CD4-positive, alpha-beta T cell treated with Interleukin-15 for 1 hour (primary cell): ENCODE data around the gene PRSS56.

Experiments
- DNase-seq: peaks from one replicate; pipeline ENCODE4 v3.0.0-alpha.2; 2020

Gene PRSS56

GRCh38 chr2:232486558-232487384, 33.4 kb upstream of the PRSS56 start:
- DNase-seq: peak; percentile 12

DNA sequence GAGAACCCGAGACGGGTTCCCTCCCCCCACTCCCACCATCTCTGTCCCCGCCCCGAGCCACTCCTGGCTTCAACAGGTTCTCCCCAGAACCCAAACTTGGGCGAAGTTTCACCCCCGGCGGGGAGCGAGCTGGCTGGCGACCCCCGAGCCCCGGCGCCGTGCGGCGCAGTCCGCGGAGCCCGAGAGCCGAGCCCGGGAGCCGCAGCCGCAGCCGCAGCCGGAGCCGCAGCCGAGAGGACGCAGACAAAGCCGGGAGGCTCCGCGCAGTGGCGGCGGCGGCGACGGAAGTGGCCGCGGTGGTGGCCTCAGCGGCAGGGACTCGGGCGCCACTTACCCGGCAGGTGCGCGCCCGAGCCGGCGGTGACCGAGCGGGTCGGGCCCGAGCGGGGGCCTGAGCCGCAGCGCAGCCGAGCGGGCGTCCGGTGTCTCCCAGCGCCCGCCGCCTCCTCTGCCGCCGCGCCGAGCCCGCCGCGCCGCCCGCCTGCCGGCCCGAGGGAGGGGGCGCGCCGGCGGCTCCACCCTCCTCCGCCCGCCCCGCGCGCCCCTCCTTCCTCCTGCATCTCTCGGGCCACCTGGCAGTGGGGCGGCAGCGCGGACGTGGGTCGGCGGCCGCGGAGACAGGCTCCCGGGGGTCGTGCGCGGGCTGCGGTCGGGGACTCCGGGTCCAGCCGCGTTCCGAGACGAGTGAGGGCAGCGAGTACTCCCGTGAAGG, 32.6 kb upstream of the PRSS56 start, which contains the start of gene ECEL1:
Gene ECEL1, minus strand, starts transcription at position 450 of the 712 bp plus-strand sequence. CDS start 1,181 bp downstream, outside the sequence.
- no peak for DNase-seq

DNA sequence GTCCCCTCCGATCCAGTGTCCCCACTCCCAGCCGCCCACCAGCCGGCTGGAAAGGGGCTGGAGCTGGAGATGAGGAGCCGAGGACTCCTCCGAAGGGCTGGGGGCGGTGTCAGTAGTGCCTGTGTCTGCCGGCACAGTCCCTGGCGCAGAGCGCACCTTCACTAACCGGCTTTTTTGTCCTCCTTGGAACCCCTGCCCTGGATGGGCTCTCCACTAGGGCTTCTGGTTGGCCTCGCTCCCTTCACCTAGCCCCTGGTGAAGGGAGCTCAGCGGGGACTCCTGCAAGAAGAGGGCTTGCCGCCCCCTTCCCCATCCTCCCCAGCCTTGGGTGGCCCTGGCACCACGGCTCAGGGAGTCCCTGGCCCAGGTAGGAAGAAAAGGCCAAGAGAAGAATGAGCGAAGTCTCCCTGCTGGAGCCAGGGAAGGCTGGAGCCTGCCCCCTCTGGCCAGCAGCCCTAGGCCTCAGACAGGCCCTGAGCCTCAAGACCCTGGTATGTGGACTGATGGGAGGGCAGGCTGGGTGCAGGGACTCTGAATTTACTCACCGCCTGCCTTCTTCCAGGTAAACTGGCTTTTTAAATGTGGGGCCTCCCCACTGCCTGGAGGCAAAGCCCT, 32.0 kb upstream of the PRSS56 start:
- DNase-seq: no peak

DNA sequence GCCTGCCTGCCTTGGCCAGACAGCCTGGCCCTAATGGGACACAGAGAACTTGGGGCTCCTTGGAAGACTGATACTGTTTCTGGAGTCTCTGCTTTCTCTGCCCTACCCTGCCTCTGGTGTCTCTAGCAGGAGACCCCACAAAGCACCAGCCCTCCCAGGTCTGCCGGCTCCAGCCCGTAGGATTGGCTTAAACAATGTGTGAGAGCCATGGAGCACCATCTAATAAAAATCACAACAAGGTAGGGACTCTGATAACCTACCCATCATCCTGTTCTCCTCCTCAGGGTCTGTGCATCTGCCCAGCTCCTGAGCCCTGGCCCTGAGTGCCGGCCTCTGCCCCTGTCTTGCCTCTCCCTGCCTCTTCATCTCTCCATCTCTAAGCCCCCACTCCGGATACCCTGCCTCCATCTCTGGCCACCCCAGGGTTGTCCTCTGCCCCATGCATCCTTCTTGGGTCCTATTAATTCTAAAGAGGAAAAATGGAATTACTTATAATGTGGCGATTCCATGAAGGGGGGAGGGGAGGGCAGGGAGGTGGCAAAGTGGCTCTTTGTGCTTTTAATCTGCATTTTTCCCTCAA, 31.4 kb upstream of the PRSS56 start:
- DNase-seq: peak; percentile 7

GRCh38 chr2:232489516-232490220, 30.5 kb upstream of the PRSS56 start:
- DNase-seq: peak; percentile 10

DNA sequence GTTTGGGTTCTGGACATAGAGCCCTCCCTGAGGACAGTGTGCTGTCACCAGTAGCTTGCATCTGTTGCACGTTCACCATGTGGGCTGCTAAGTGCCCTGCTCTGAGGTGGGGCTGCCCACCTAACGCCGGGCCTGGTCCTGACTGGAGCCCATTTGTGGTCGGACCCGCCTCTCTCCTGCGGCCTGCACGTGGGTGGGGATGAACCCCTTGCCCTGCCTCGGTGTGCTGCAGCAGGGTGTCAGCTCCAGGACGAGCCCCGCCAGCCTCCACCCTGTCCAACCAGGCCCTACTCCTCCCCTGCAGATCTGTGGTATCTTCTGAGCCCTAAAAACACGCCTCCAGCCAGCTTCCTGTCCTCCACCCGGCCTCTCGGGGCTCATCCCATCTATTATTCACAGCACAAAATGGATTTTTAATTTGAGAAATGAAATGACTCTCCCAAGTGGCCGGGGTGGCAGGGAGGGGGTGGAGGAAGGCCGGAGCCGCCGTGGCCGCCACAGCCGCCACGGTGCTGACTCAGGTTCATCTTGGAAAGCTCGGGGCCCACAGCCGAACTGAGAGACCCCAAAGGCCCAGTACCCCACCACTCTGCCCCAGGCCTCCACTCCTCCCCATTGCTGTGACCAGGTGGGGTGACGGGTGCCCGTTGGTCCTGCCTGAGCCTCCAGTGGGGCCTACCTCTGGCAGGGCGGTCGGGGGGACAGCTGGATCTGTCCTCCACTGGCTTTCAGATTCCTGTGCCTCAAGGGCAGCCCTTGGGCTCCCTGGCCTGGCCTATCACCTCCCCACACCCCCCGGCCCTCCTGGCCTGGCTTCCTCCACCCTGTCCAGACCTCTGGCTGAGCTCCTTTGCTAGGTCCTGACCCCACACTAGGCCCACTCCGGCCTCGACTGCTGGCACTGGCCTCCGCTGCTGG, 29.7 kb upstream of the PRSS56 start:
- peak; percentile 10 for DNase-seq

DNA sequence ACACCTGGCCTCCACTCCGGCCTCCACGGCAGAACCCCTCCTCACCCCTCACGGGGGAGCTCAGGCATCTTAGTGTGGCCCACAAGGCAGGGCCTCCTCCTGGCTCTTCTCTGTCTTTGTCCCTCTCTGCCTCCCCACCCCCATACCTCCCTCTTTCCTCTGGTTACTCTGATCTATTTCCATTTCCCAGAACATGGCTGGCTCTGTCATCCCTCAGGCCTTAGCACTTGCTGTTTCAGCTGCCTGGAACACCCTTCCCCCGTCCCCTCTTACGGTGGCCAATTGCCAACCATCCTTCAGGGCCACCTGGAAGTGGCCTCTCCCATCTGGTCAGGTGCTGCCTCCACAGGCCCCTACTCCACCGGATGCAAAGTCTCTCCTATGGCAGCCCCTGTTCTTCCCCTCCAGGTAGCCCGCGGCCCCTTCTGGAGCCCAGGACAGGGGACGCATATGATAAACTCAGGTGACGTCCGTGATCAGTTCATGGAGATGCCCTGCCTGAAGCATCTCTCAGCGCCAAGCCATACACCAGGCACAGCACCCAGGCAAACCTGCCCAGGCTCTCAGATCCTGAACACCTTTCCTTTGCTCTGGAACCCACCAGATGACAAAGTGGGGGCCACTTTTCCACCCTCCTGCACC, 28.9 kb upstream of the PRSS56 start:
- DNase-seq: peak; percentile 15

GRCh38 chr2:232492236-232492848, 27.8 kb upstream of the PRSS56 start:
- no peak for DNase-seq

GRCh38 chr2:232492963-232493700, 27.1 kb upstream of the PRSS56 start:
- DNase-seq: no peak

GRCh38 chr2:232493701-232494474, 26.3 kb upstream of the PRSS56 start:
- no peak for DNase-seq

- no peak for DNase-seq
Measured at GRCh38 chr2:232494542-232494941, 25.6 kb upstream of the PRSS56 start.

DNA sequence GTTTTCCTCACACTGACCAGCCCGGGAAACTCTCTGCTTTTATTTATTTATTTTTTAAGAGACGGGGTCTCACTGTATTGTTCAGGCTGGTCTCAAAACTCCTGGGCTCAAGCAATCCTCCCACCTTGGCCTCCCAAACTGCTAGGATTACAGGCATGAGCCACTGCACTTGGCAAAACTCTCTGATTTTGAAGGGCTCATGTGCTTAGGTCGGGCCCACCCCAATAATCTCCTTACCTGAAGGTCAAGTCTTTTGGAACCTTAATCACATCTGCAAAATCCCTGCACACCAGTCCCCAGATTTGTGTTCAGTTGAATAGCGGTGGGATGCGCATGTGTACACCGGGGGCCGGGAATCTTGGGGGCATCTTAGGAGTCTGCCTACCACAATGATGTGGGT, 24.9 kb upstream of the PRSS56 start:
- DNase-seq: no peak

GRCh38 chr2:232496501-232497270, 23.5 kb upstream of the PRSS56 start:
- no peak for DNase-seq

GRCh38 chr2:232497348-232497747, 22.8 kb upstream of the PRSS56 start:
- DNase-seq: no peak

DNA sequence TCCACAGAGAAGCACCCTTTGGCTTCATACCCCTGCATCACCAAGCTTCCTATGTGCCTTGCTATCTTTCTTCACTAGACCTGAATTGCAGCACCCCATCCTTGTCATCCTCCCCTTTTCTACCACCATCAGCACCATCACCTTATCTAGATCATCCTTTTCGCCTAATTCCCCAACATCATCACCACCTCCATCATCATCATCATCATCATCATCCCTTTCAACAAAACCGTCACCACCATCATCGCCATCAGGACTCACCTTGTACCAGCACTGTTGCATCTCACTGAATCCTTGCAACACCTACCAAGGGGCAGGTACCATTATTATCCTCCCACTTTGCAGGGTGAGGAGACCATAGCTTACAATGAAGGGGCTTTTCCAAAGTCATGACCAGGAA, 21.7 kb upstream of the PRSS56 start:
- no peak for DNase-seq

DNA sequence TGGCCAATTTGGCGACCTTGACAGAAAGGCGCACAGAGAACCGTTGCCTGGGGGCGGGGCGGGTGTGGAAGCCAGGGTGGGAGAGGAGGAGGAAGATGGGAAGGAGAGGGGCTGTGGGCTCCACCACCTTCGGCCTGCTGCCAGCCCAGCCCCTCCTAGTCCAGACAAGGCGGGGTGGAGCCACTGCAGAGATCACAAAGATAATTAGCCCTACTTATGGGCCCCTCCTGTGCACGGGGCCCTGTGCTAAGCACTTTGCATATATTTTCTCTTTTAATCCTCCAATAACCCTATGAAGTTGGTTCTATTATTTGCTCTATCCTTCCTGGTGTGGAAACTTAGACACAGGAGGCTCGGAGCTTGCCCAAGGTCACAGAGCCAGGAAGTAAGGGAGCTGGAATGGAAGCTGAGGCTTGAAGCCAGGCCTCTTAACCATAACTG, 18.8 kb upstream of the PRSS56 start:
- no peak for DNase-seq

- DNase-seq: no peak
Measured at GRCh38 chr2:232501794-232502390, 18.3 kb upstream of the PRSS56 start.

DNA sequence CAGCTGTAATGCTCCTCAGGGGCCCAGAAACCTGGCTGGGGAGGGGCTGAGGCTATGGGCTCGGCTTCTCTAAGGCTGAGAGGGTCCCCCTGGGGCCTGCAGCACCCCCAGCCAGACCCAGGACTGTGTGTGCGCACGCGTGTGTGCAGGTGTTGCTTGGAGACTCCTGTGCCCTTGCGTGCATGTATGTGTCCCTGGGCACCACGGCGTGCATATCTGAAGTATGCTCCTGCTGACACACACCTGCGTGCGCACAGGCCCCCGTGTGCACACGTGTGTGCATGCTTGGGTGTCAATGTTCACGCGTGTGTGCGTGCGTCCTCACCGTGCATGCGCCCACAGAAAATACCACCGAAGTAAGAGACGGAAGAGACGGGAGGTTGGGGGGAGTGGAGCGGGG, 17.7 kb upstream of the PRSS56 start:
- DNase-seq: peak; percentile 44
